HG02938 (cell line): Measurements from ENCODE around the gene TMEM260.
"Not testable (repeated sequence)": the region's sequence is repeated elsewhere in the genome, so short reads cannot be mapped to it uniquely, and the experiment has no call there.

Experiments
- ATAC-seq: cut with Tn5 transposase; IDR thresholded peaks from one replicate; pipeline ENCODE4 v1.9.1; 2021; ENCODE audit warnings: mild to moderate bottlenecking, moderate library complexity; ENCODE audit not compliant: unreplicated experiment

TMEM260 gene

GRCh38 chr14:56666716-56667115 lies 87.1 kb downstream of the TMEM260 start:
- ATAC-seq = no peak

GRCh38 chr14:56667290-56667689 lies 87.7 kb downstream of the TMEM260 start:
- ATAC-seq = not testable (repeated sequence)

DNA sequence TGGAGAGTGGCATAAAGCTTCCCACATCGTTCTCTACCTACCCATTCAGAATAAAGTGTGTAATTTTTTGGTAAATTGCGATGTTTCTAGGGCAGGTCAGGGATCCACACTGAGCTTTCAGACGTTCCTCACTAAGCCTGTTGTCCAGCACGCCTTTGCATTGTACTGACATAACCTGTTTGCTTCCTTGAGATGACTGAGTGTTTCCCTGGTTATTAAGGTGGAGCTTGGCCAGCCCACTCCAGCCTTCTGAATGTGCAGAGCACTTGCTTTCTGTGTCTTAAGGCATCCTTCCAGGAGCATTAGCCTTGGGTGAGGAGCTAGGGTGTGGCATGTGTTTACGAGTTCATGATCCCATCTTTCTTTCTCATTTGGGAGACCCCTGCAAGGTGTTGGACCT lies 96.4 kb downstream of the TMEM260 start:
- no peak for ATAC-seq

GRCh38 chr14:56678838-56679237 lies 99.2 kb downstream of the TMEM260 start:
- no peak for ATAC-seq

GRCh38 chr14:56686416-56686815 lies 106.8 kb downstream of the TMEM260 start:
- no peak for ATAC-seq

DNA sequence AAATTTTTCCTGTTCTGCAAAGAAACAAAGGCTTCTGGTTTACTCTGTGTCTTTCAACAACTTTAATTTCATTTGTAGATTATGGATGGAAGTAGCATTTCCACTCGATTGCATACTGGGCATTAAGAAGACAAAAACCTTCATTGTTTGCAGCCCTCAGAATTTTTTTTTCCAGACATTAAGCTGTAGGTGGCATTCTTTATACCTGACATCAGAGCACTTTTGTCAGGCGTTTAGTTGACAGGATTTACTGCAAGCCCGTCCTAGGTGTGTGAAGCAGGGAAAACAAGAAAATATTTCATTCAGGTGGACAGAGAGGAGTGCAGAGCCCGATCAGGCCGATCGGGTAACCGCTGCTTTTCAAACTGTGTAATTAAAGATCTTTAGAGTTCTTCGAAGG lies 107.5 kb downstream of the TMEM260 start:
- no peak for ATAC-seq

DNA sequence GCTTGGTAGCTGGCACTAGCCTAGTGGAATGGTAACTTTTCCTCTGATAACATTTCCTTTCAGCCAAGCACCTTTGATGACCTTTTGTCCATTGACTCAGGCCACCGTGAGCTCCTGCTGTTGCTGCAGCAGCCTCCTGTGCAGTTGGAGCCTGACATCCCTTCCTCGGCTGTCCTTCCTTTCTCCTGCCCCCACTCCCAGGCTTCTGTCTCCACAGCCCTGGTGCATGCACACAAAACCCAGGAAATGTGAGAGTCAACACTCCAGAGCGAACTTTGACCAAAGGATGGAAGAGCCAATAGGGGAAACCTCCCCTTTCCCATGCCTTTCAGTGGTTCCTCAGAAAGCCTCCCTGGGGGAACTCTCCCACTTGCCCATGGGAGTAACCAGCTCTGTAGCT lies 115.0 kb downstream of the TMEM260 start:
- ATAC-seq = no peak

- not testable (repeated sequence) for ATAC-seq
These were observed 115.6 kb downstream of the TMEM260 start for GRCh38 chr14:56695216-56695615.
